Neural cell (in vitro differentiated cells): ENCODE results near the gene TRIM32.

ENCODE experiments used
- CTCF ChIP-seq: fragments of 450-650 bp; IDR thresholded peaks from 2 replicates; pipeline ENCODE4 v1.5.1; 2014; ENCODE audit warnings: antibody characterized with exemption, mild to moderate bottlenecking, moderate library complexity; ENCODE audit not compliant: poor library complexity, severe bottlenecking
- EZH2 ChIP-seq: fragments of 200-600, 300-800 bp; shearing (Covaris generic), sonication (generic); IDR thresholded peaks from 2 replicates; pipeline ENCODE4 v1.6.1; 2014; ENCODE audit warnings: antibody characterized with exemption, low read length, borderline replicate concordance, mild to moderate bottlenecking; ENCODE audit not compliant: insufficient read depth, poor library complexity, severe bottlenecking
- MXI1 ChIP-seq: fragments of 450-650 bp; conservative IDR thresholded peaks from 2 replicates; pipeline ENCODE4 v1.6.1; 2014; ENCODE audit warnings: antibody characterized with exemption, mild to moderate bottlenecking; ENCODE audit not compliant: poor library complexity, severe bottlenecking
- POLR2AphosphoS5 ChIP-seq: IDR thresholded peaks from 2 replicates; pipeline ENCODE4 v1.6.1; 2012
- REST ChIP-seq: IDR thresholded peaks from 2 replicates; pipeline ENCODE4 v1.6.1; 2012; ENCODE audit warnings: borderline replicate concordance
- TAF1 ChIP-seq: IDR thresholded peaks from 2 replicates; pipeline ENCODE4 v1.6.1; 2012; ENCODE audit warnings: low read depth

- TF ChIP-seq CTCF = no peak
- TF ChIP-seq TAF1 = no peak
- no peak for TF ChIP-seq REST
- TF ChIP-seq EZH2 = no peak
- no peak for TF ChIP-seq POLR2AphosphoS5
- no peak for TF ChIP-seq MXI1
Measured at GRCh38 chr9:116643691-116644090, 43.4 kb upstream of the TRIM32 start.
